ENCODE measurements around the gene NR2E3.

The NR2E3 gene

GRCh38 chr15:71780115-71780976 is 30.0 kb upstream of the NR2E3 start:
- peak; percentile 79 for DNase-seq (ENCODE audit: low read depth, low spot score)
- Histone ChIP-seq H3K4me1 (ENCODE audit: control insufficient read depth, insufficient read depth, low read length) (no peaks in the 10 kb centered on the region), H3K36me3 (ENCODE audit: control insufficient read depth, insufficient read depth, low read length) (0 out of 2 replicates have a peak, but pooled peaks cover 3% of the 10 kb centered on the region), H3K9me3 (ENCODE audit: control insufficient read depth, insufficient read depth, low read length) (no peaks in the 10 kb centered on the region), H3K4me3 (ENCODE audit: low read length) (no peak overlapping the region), H3K27ac (ENCODE audit: low read length) (no peak overlapping the region), H3K27me3 (ENCODE audit: control insufficient read depth, insufficient read depth, low read length) (no peaks in the 10 kb centered on the region)
- WGBS (ENCODE audit: insufficient coverage, insufficient read length) = no CpG with 5 or more reads among the region's 13 CpGs

DNA sequence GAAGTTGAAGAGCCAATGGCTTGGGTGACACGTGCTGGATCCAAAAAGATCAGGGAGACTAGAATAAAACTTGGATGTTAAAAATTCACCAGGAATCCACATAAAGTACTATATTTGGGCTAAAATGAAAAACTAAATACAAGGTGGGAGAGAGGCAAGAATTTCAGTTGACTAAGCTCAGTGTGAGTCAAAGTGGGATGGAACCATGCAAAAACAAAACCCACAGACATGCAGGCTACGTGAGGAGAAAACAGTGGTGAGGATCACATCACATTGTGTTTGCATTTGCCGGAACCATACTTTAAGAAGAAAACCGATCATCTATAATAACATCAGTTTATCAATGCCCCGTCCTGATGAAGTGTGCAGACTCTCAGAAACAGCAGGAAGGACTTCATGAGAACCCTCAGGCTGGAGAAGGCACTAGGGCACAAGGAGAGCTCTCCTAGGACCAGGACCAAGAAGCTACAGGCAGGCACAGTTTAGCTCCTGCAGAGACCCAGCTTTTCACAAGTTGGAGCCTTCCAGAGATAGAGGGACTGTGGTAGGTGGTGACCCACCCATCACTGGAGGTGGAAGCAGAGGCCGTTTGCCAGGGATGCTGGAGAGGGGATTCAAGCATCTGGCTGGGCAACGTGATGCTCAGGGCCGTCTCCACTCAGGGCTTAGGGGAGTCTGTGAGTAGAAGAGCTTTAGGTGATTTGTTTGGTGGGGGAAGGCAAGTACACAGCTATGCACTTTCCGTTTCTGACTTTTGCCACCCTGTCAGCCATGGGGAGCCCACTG is 29.0 kb upstream of the NR2E3 start:
- H3K27ac ChIP-seq (ENCODE audit: low read length) = no peak overlapping the region
- WGBS (ENCODE audit: insufficient coverage, insufficient read length) = no CpG with 5 or more reads among the region's 9 CpGs
- no peaks in the 10 kb centered on the region for H3K27me3 ChIP-seq (ENCODE audit: control insufficient read depth, insufficient read depth, low read length)
- DNase-seq (ENCODE audit: low read depth, low spot score) = no peak
- H3K9me3 ChIP-seq (ENCODE audit: control insufficient read depth, insufficient read depth, low read length) = no peaks in the 10 kb centered on the region
- no peak overlapping the region for H3K4me3 ChIP-seq (ENCODE audit: low read length)
- 0 out of 2 replicates have a peak, but pooled peaks cover 3% of the 10 kb centered on the region for H3K36me3 ChIP-seq (ENCODE audit: control insufficient read depth, insufficient read depth, low read length)
- no peaks in the 10 kb centered on the region for H3K4me1 ChIP-seq (ENCODE audit: control insufficient read depth, insufficient read depth, low read length)

- Histone ChIP-seq H3K9me3 (ENCODE audit: control insufficient read depth, insufficient read depth, low read length) (no peaks in the 10 kb centered on the region), H3K4me3 (ENCODE audit: low read length) (no peak overlapping the region), H3K36me3 (ENCODE audit: control insufficient read depth, insufficient read depth, low read length) (0 out of 2 replicates have a peak, but pooled peaks cover 3% of the 10 kb centered on the region), H3K27me3 (ENCODE audit: control insufficient read depth, insufficient read depth, low read length) (no peaks in the 10 kb centered on the region), H3K27ac (ENCODE audit: low read length) (no peak overlapping the region), H3K4me1 (ENCODE audit: control insufficient read depth, insufficient read depth, low read length) (no peaks in the 10 kb centered on the region)
- WGBS (ENCODE audit: insufficient coverage, insufficient read length) = no CpG with 5 or more reads among the region's 8 CpGs
- DNase-seq (ENCODE audit: low read depth, low spot score) = no peak
Observed at GRCh38 chr15:71781965-71782265, 28.4 kb upstream of the NR2E3 start.

GRCh38 chr15:71782422-71783165 is 27.8 kb upstream of the NR2E3 start:
- no peak for DNase-seq (ENCODE audit: low read depth, low spot score)
- WGBS (ENCODE audit: insufficient coverage, insufficient read length) = no CpG with 5 or more reads among the region's 10 CpGs
- Histone ChIP-seq H3K9me3 (ENCODE audit: control insufficient read depth, insufficient read depth, low read length) (no peaks in the 10 kb centered on the region), H3K27ac (ENCODE audit: low read length) (no peak overlapping the region), H3K36me3 (ENCODE audit: control insufficient read depth, insufficient read depth, low read length) (no peaks in the 10 kb centered on the region), H3K4me1 (ENCODE audit: control insufficient read depth, insufficient read depth, low read length) (no peaks in the 10 kb centered on the region), H3K27me3 (ENCODE audit: control insufficient read depth, insufficient read depth, low read length) (no peaks in the 10 kb centered on the region), H3K4me3 (ENCODE audit: low read length) (no peak overlapping the region)

DNA sequence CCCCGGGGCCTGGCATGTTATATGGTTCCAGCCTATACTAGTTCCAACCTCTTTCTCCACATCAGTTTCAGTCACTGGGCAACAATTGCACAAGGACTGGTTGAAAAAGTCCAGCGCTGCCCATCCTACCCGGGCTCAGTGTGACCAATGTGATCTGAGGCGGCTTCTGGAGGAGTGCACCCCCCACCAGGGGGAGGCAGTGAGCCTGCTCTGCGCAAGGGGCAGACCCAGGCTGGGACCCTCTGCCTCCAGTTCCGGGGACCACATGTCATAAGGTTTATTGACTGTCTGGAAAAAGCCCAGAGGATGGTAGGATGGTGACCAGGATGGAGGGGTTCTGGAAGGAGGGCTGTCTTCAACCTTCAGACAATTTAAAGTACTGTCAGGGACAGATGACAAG is 25.6 kb upstream of the NR2E3 start:
- no peaks in the 10 kb centered on the region for H3K4me1 ChIP-seq (ENCODE audit: control insufficient read depth, insufficient read depth, low read length)
- H3K27ac ChIP-seq (ENCODE audit: low read length) = no peak overlapping the region
- H3K36me3 ChIP-seq (ENCODE audit: control insufficient read depth, insufficient read depth, low read length) = no peaks in the 10 kb centered on the region
- DNase-seq (ENCODE audit: low read depth, low spot score) = no peak
- H3K4me3 ChIP-seq (ENCODE audit: low read length) = no peak overlapping the region
- no peaks in the 10 kb centered on the region for H3K27me3 ChIP-seq (ENCODE audit: control insufficient read depth, insufficient read depth, low read length)
- WGBS (ENCODE audit: insufficient coverage, insufficient read length) = no CpG with 5 or more reads among the region's 6 CpGs
- H3K9me3 ChIP-seq (ENCODE audit: control insufficient read depth, insufficient read depth, low read length) = no peaks in the 10 kb centered on the region

DNA sequence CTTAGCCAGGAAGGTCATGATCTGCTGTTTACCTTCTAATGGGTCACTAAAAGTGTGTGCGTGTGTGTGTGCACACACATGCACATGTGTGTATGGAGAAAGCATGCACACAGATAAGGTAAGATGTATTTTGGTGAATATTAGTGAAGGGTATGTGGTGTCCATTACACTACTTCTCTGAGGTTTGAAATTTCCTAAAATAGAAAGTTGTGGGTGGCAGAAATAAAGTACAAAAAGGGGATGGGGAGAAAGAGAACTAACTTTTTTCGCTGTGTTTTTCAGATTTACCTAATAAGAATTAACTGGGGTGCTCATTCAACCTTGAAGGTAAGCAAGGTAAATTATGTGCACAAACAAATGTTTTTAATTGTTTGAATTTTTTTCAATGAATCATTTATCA is 24.4 kb upstream of the NR2E3 start:
- Histone ChIP-seq H3K27ac (ENCODE audit: low read length) (no peak overlapping the region), H3K27me3 (ENCODE audit: control insufficient read depth, insufficient read depth, low read length) (no peaks in the 10 kb centered on the region), H3K9me3 (ENCODE audit: control insufficient read depth, insufficient read depth, low read length) (no peaks in the 10 kb centered on the region), H3K4me3 (ENCODE audit: low read length) (no peak overlapping the region), H3K36me3 (ENCODE audit: control insufficient read depth, insufficient read depth, low read length) (no peaks in the 10 kb centered on the region), H3K4me1 (ENCODE audit: control insufficient read depth, insufficient read depth, low read length) (no peaks in the 10 kb centered on the region; the same call in 1 of the 2 replicates)
- no peak for DNase-seq (ENCODE audit: low read depth, low spot score)
- WGBS (ENCODE audit: insufficient coverage, insufficient read length) = no CpG with 5 or more reads among the region's 2 CpGs

DNA sequence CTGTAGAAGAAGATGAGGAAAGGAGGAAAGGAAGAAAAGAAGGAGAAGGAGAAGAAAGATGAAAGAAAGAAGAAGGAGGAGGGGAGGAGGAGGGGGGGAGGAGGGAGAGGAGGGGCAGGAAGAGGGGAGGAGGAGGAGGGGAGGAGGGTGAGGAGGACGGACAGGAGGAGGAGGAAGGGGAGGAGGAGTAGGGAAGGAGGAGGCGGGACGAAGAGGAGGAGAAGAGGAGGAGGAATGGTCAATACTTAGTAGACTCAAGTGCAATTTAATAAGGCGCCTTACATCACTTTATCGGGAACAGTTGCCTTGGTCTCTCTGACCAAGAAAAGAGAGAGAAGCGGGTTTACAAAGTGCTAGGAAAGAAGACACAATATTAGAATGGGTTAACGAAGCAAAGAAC is 23.7 kb upstream of the NR2E3 start:
- no peak overlapping the region for H3K27ac ChIP-seq (ENCODE audit: low read length)
- H3K4me1 ChIP-seq (ENCODE audit: control insufficient read depth, insufficient read depth, low read length) = no peaks in the 10 kb centered on the region; the same call in 1 of the 2 replicates
- H3K9me3 ChIP-seq (ENCODE audit: control insufficient read depth, insufficient read depth, low read length) = no peaks in the 10 kb centered on the region
- no peak overlapping the region for H3K4me3 ChIP-seq (ENCODE audit: low read length)
- no peaks in the 10 kb centered on the region for H3K27me3 ChIP-seq (ENCODE audit: control insufficient read depth, insufficient read depth, low read length)
- DNase-seq (ENCODE audit: low read depth, low spot score) = no peak
- no peaks in the 10 kb centered on the region for H3K36me3 ChIP-seq (ENCODE audit: control insufficient read depth, insufficient read depth, low read length)
- WGBS (ENCODE audit: insufficient coverage, insufficient read length) = 100% methylated on average over 3 of the region's 7 CpGs

- Histone ChIP-seq H3K36me3 (ENCODE audit: control insufficient read depth, insufficient read depth, low read length) (no peaks in the 10 kb centered on the region), H3K9me3 (ENCODE audit: control insufficient read depth, insufficient read depth, low read length) (no peaks in the 10 kb centered on the region), H3K27me3 (ENCODE audit: control insufficient read depth, insufficient read depth, low read length) (no peaks in the 10 kb centered on the region), H3K4me1 (ENCODE audit: control insufficient read depth, insufficient read depth, low read length) (no peaks in the 10 kb centered on the region; the same call in 1 of the 2 replicates), H3K27ac (ENCODE audit: low read length) (no peak overlapping the region), H3K4me3 (ENCODE audit: low read length) (no peak overlapping the region)
- no peak for DNase-seq (ENCODE audit: low read depth, low spot score)
- no CpG with 5 or more reads among the region's 15 CpGs for WGBS (ENCODE audit: insufficient coverage, insufficient read length)
Observed at GRCh38 chr15:71788646-71789579, 21.4 kb upstream of the NR2E3 start.

DNA sequence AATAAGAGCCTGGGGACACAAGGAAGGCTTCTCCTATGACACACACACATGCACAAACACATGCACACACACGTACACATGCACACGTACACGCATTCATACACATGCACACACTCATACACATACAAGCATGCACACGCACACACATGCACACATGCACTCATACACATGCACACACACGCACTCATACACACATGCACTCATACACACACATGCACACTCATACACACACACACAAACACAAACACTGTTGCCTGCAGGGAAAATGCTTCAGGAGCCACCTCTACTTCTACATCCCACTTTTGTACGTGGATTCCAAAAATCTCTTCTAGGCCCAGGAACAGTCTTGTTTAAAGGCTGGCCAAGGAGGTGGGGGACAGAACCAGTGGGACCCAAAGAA is 20.7 kb upstream of the NR2E3 start:
- Histone ChIP-seq H3K9me3 (ENCODE audit: control insufficient read depth, insufficient read depth, low read length) (no peaks in the 10 kb centered on the region), H3K27ac (ENCODE audit: low read length) (no peak overlapping the region), H3K4me3 (ENCODE audit: low read length) (no peak overlapping the region), H3K27me3 (ENCODE audit: control insufficient read depth, insufficient read depth, low read length) (no peaks in the 10 kb centered on the region), H3K4me1 (ENCODE audit: control insufficient read depth, insufficient read depth, low read length) (no peaks in the 10 kb centered on the region; the same call in 1 of the 2 replicates), H3K36me3 (ENCODE audit: control insufficient read depth, insufficient read depth, low read length) (no peaks in the 10 kb centered on the region)
- no CpG with 5 or more reads among the region's 6 CpGs for WGBS (ENCODE audit: insufficient coverage, insufficient read length)
- no peak for DNase-seq (ENCODE audit: low read depth, low spot score)
